ENCODE data around the gene ACACA.
"Not testable (repeated sequence)": the region's sequence is repeated elsewhere in the genome, so short reads cannot be mapped to it uniquely, and the experiment has no call there.

Gene ACACA

GRCh38 chr17:37147301-37147812, 259.3 kb downstream of the ACACA start:
- H3K27ac ChIP-seq (ENCODE audit: low read length): no peak overlapping the region
- H3K27me3 ChIP-seq (replicated peaks; ENCODE audit: insufficient read depth, low read length): no peaks in the 10 kb centered on the region
- H3K4me1 ChIP-seq (ENCODE audit: low read length): peaks cover 9% of the 10 kb centered on the region; the same call in 1 of the 2 replicates
- H2AFZ ChIP-seq (ENCODE audit: low read length): no peak overlapping the region
- no peaks in the 10 kb centered on the region for H3K79me2 ChIP-seq (ENCODE audit: low read length)
- DNase-seq: peak; percentile 41
- H3F3A ChIP-seq (ENCODE audit: insufficient read depth, low read length): no peaks in the 10 kb centered on the region
- no peak overlapping the region for H3K9ac ChIP-seq (ENCODE audit: low read length)
- TF ChIP-seq EZH2 (optimal IDR thresholded peaks at IDR 0.05; ENCODE audit: low read depth, low read length) (no peak), EZH2phosphoT487 (IDR thresholded peaks at IDR 0.05; ENCODE audit: low read length) (no peak)
- TF ChIP-seq, protein P1, sequence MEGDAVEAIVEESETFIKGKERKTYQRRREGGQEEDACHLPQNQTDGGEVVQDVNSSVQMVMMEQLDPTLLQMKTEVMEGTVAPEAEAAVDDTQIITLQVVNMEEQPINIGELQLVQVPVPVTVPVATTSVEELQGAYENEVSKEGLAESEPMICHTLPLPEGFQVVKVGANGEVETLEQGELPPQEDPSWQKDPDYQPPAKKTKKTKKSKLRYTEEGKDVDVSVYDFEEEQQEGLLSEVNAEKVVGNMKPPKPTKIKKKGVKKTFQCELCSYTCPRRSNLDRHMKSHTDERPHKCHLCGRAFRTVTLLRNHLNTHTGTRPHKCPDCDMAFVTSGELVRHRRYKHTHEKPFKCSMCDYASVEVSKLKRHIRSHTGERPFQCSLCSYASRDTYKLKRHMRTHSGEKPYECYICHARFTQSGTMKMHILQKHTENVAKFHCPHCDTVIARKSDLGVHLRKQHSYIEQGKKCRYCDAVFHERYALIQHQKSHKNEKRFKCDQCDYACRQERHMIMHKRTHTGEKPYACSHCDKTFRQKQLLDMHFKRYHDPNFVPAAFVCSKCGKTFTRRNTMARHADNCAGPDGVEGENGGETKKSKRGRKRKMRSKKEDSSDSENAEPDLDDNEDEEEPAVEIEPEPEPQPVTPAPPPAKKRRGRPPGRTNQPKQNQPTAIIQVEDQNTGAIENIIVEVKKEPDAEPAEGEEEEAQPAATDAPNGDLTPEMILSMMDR (IDR thresholded peaks at IDR 0.05; ENCODE audit: low read length): no peak
- H3K4me2 ChIP-seq (ENCODE audit: low read depth, low read length): no peak overlapping the region
- H3K9me2 ChIP-seq (replicated peaks; ENCODE audit: insufficient read depth, low read length): no peaks in the 10 kb centered on the region
- H4K20me1 ChIP-seq (ENCODE audit: insufficient read depth, low read length): no peaks in the 10 kb centered on the region
- no peaks in the 10 kb centered on the region for H3K9me3 ChIP-seq (replicated peaks; ENCODE audit: insufficient read depth, low read length)
- H3K4me3 ChIP-seq (ENCODE audit: low read length): no peak overlapping the region
- no peaks in the 10 kb centered on the region for H3K36me3 ChIP-seq (replicated peaks; ENCODE audit: insufficient read depth, low read length)

GRCh38 chr17:37146086-37147064, 260.3 kb downstream of the ACACA start:
- DNase-seq: no peak
- H3K9ac ChIP-seq (ENCODE audit: low read length): no peak overlapping the region
- no peaks in the 10 kb centered on the region for H3K36me3 ChIP-seq (replicated peaks; ENCODE audit: insufficient read depth, low read length)
- H3K27me3 ChIP-seq (replicated peaks; ENCODE audit: insufficient read depth, low read length): no peaks in the 10 kb centered on the region
- no peaks in the 10 kb centered on the region for H3K9me3 ChIP-seq (replicated peaks; ENCODE audit: insufficient read depth, low read length)
- no peak overlapping the region for H3K27ac ChIP-seq (ENCODE audit: low read length)
- no peaks in the 10 kb centered on the region for H4K20me1 ChIP-seq (ENCODE audit: insufficient read depth, low read length)
- TF ChIP-seq, protein P1 (IDR thresholded peaks at IDR 0.05; ENCODE audit: low read length): no peak
- TF ChIP-seq EZH2phosphoT487 (IDR thresholded peaks at IDR 0.05; ENCODE audit: low read length) (no peak), EZH2 (optimal IDR thresholded peaks at IDR 0.05; ENCODE audit: low read depth, low read length) (no peak)
- no peaks in the 10 kb centered on the region for H3K9me2 ChIP-seq (replicated peaks; ENCODE audit: insufficient read depth, low read length)
- H3K79me2 ChIP-seq (ENCODE audit: low read length): no peaks in the 10 kb centered on the region
- H2AFZ ChIP-seq (ENCODE audit: low read length): no peak overlapping the region
- H3K4me2 ChIP-seq (ENCODE audit: low read depth, low read length): no peak overlapping the region
- no peaks in the 10 kb centered on the region for H3F3A ChIP-seq (ENCODE audit: insufficient read depth, low read length)
- H3K4me1 ChIP-seq (ENCODE audit: low read length): peaks cover 9% of the 10 kb centered on the region; the same call in 1 of the 2 replicates
- no peak overlapping the region for H3K4me3 ChIP-seq (ENCODE audit: low read length)

DNA sequence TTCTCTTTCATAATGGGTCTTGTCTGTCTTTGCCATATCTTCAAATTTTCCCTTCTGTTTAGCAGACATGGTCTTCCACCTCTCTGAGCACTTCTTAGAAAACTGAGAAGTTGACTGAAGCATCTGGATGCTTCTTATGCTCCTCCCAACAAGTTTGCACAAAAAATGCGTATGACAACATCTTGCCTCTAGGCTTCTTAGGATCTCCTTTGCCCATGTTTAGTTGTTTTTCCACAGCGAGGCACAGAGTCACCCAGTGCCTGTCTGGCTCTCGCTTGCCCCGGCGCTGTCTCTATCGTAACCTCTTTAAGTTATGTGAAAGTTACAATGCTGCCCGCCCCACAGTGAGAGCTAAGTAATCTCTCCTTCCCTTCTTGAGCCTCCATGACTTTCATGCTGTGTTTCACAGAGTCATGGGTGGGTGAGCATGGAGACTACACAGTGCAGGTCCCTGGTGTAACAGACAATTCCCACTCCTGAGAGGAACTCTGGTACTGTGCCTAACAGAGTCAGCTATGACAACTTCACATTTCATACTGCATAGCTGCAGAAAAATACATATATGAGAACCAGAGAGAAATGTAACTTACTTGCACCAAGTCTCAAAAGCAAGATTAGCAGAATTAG, 262.4 kb downstream of the ACACA start:
- H3K9me2 ChIP-seq (replicated peaks; ENCODE audit: insufficient read depth, low read length): no peaks in the 10 kb centered on the region
- no peaks in the 10 kb centered on the region for H3K9me3 ChIP-seq (replicated peaks; ENCODE audit: insufficient read depth, low read length)
- H3F3A ChIP-seq (ENCODE audit: insufficient read depth, low read length): no peaks in the 10 kb centered on the region
- H3K4me1 ChIP-seq (ENCODE audit: low read length): peaks cover 9% of the 10 kb centered on the region; the same call in 1 of the 2 replicates
- no peaks in the 10 kb centered on the region for H3K36me3 ChIP-seq (replicated peaks; ENCODE audit: insufficient read depth, low read length)
- H4K20me1 ChIP-seq (ENCODE audit: insufficient read depth, low read length): no peaks in the 10 kb centered on the region
- H3K79me2 ChIP-seq (ENCODE audit: low read length): no peaks in the 10 kb centered on the region
- H3K4me3 ChIP-seq (ENCODE audit: low read length): no peak overlapping the region
- TF ChIP-seq, protein P1 (IDR thresholded peaks at IDR 0.05; ENCODE audit: low read length): no peak
- TF ChIP-seq EZH2phosphoT487 (IDR thresholded peaks at IDR 0.05; ENCODE audit: low read length) (no peak), EZH2 (optimal IDR thresholded peaks at IDR 0.05; ENCODE audit: low read depth, low read length) (no peak)
- H3K9ac ChIP-seq (ENCODE audit: low read length): no peak overlapping the region
- H3K27me3 ChIP-seq (replicated peaks; ENCODE audit: insufficient read depth, low read length): no peaks in the 10 kb centered on the region
- H2AFZ ChIP-seq (ENCODE audit: low read length): no peak overlapping the region
- DNase-seq: no peak
- H3K27ac ChIP-seq (ENCODE audit: low read length): no peak overlapping the region
- H3K4me2 ChIP-seq (ENCODE audit: low read depth, low read length): no peak overlapping the region

- not testable (repeated sequence) for H3K4me3 ChIP-seq (ENCODE audit: low read length); H2AFZ ChIP-seq (ENCODE audit: low read length); H3K36me3 ChIP-seq (replicated peaks; ENCODE audit: insufficient read depth, low read length); H3K4me1 ChIP-seq (ENCODE audit: low read length); H3K27ac ChIP-seq (ENCODE audit: low read length); H4K20me1 ChIP-seq (ENCODE audit: insufficient read depth, low read length); H3K9me3 ChIP-seq (replicated peaks; ENCODE audit: insufficient read depth, low read length); H3K4me2 ChIP-seq (ENCODE audit: low read depth, low read length); H3K9me2 ChIP-seq (replicated peaks; ENCODE audit: insufficient read depth, low read length); DNase-seq; H3K9ac ChIP-seq (ENCODE audit: low read length); H3K27me3 ChIP-seq (replicated peaks; ENCODE audit: insufficient read depth, low read length); H3F3A ChIP-seq (ENCODE audit: insufficient read depth, low read length); H3K79me2 ChIP-seq (ENCODE audit: low read length)
Measured at GRCh38 chr17:37143558-37143957, 263.1 kb downstream of the ACACA start.

All from MM.1S (cell line).